AG10803 (cell line): Measurements from ENCODE around the gene TMEM107.
A peak's percentile ranks its signal among the peaks of the same experiment; 100 is the strongest.

Experiments
- DNase-seq: peaks from one replicate; pipeline ENCODE4 v3.0.0; 2010; ENCODE audit warnings: low read depth
- H3K4me3 ChIP-seq: 2 replicates; pipeline ENCODE4 v1.5.1; 2011; ENCODE audit warnings: mild to moderate bottlenecking, low read length, control low read depth
- CTCF ChIP-seq: conservative IDR thresholded peaks from 2 replicates; pipeline ENCODE4 v1.5.1; 2011; ENCODE audit warnings: mild to moderate bottlenecking, low read length, control low read depth, inconsistent platforms

Gene TMEM107

GRCh38 chr17:8150194-8151119, 25.7 kb downstream of the TMEM107 start:
- H3K4me3 ChIP-seq = peak overlapping the region; percentile 98

GRCh38 chr17:8149419-8150193, 26.6 kb downstream of the TMEM107 start:
- no peak overlapping the region for H3K4me3 ChIP-seq
- TF ChIP-seq CTCF = no peak
- DNase-seq = no peak

More at GRCh38 chr17:8150194-8151119, 25.7 kb downstream of the TMEM107 start:
- no peak for TF ChIP-seq CTCF
- no peak for DNase-seq

- DNase-seq = no peak
- H3K4me3 ChIP-seq = no peak overlapping the region
- TF ChIP-seq CTCF = no peak
These were observed 27.6 kb downstream of the TMEM107 start for GRCh38 chr17:8148560-8148959.

GRCh38 chr17:8147805-8148404, 28.3 kb downstream of the TMEM107 start:
- no peak for TF ChIP-seq CTCF
- no peak for DNase-seq
- H3K4me3 ChIP-seq = no peak overlapping the region

GRCh38 chr17:8147141-8147804, 28.9 kb downstream of the TMEM107 start:
- no peak overlapping the region for H3K4me3 ChIP-seq
- no peak for DNase-seq
- no peak for TF ChIP-seq CTCF

GRCh38 chr17:8146381-8147140, 29.6 kb downstream of the TMEM107 start:
- H3K4me3 ChIP-seq = no peak overlapping the region
- DNase-seq = no peak
- no peak for TF ChIP-seq CTCF
